MM.1S (cell line): ENCODE measurements around the gene CTSH.
"Not testable (repeated sequence)": the region's sequence is repeated elsewhere in the genome, so short reads cannot be mapped to it uniquely, and the experiment has no call there.

Experiments
- DNase-seq: peaks from one replicate; pipeline ENCODE4 v3.0.0-alpha.2; 2015
- H2AFZ ChIP-seq: fragments of 300-600 bp; sonication (generic); 2 replicates; pipeline ENCODE4 v1.6.0; 2016; ENCODE audit warnings: antibody characterized with exemption, low read length
- H3F3A ChIP-seq: fragments of 300-600 bp; sonication (generic); 2 replicates; pipeline ENCODE4 v1.6.1; 2016; ENCODE audit warnings: mild to moderate bottlenecking, antibody characterized with exemption, low read length, moderate library complexity, mixed read lengths; ENCODE audit not compliant: insufficient read depth
- H3K27ac ChIP-seq: fragments of 300-600 bp; sonication (generic); 2 replicates; pipeline ENCODE4 v1.5.1; 2016; ENCODE audit warnings: mild to moderate bottlenecking, low read length
- H3K27me3 ChIP-seq: fragments of 300-600 bp; sonication (generic); replicated peaks from 2 replicates; pipeline ENCODE4 v1.6.0; 2016; ENCODE audit warnings: low read length; ENCODE audit not compliant: insufficient read depth
- H3K36me3 ChIP-seq: fragments of 300-600 bp; sonication (generic); replicated peaks from 2 replicates; pipeline ENCODE4 v1.6.1; 2016; ENCODE audit warnings: mild to moderate bottlenecking, low read length, mixed read lengths; ENCODE audit not compliant: insufficient read depth
- H3K4me1 ChIP-seq: fragments of 300-600 bp; sonication (generic); 2 replicates; pipeline ENCODE4 v1.6.1; 2016; ENCODE audit warnings: low read length, mixed read lengths
- H3K4me2 ChIP-seq: fragments of 300-600 bp; sonication (generic); 2 replicates; pipeline ENCODE4 v1.6.0; 2016; ENCODE audit warnings: low read depth, low read length
- H3K4me3 ChIP-seq: fragments of 300-600 bp; sonication (generic); 2 replicates; pipeline ENCODE4 v1.5.1; 2016; ENCODE audit warnings: low read length, mixed read lengths
- H3K79me2 ChIP-seq: fragments of 300-600 bp; sonication (generic); 2 replicates; pipeline ENCODE4 v1.6.1; 2016; ENCODE audit warnings: mixed run types, low read length, mixed read lengths
- H3K9ac ChIP-seq: fragments of 300-600 bp; sonication (generic); 2 replicates; pipeline ENCODE4 v1.6.1; 2016; ENCODE audit warnings: low read length, mixed read lengths
- H3K9me2 ChIP-seq: fragments of 300-600 bp; sonication (generic); replicated peaks from 2 replicates; pipeline ENCODE4 v1.6.1; 2016; ENCODE audit warnings: mild to moderate bottlenecking, low read length, mixed read lengths; ENCODE audit not compliant: insufficient read depth
- H3K9me3 ChIP-seq: fragments of 300-600 bp; sonication (generic); replicated peaks from 2 replicates; pipeline ENCODE4 v1.6.1; 2016; ENCODE audit warnings: mild to moderate bottlenecking, low read length, mixed read lengths; ENCODE audit not compliant: insufficient read depth
- H4K20me1 ChIP-seq: fragments of 300-600 bp; sonication (generic); 2 replicates; pipeline ENCODE4 v1.6.1; 2016; ENCODE audit warnings: mild to moderate bottlenecking, low read length, moderate library complexity, mixed read lengths; ENCODE audit not compliant: insufficient read depth
- EZH2 ChIP-seq: fragments of 300-600 bp; sonication (generic); optimal IDR thresholded peaks from 2 replicates; pipeline ENCODE3; 2017; ENCODE audit warnings: low read depth, mild to moderate bottlenecking, antibody characterized with exemption, low read length, mixed read lengths
- EZH2phosphoT487 ChIP-seq: fragments of 300-600 bp; sonication (generic); IDR thresholded peaks from 2 replicates; pipeline ENCODE4 v1.6.1; 2018; ENCODE audit warnings: antibody characterized with exemption, low read length
- TF ChIP-seq, protein P1 (sequence below): fragments of 300-600 bp; sonication (generic); IDR thresholded peaks from 2 replicates; pipeline ENCODE4 v1.5.1; 2016; ENCODE audit warnings: antibody characterized with exemption, low read length, mixed read lengths

CTSH gene

DNA sequence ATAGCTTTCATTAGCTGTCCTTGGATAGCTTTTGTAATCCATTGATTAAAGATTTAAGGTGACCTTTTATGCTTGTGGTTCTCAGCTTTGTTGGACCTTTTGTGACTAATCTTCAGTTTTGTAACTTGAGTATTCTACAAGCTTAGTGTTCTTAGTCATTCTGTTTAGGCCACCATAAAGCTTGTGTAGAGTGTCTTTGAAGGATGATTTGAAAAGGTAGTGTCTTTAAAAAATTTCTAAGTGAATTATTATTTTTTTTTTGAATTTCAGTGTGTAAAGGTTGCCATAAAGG, 64.7 kb downstream of the CTSH start:
- H3K4me1 ChIP-seq, result peaks cover 13% of the 10 kb centered on the region
- H2AFZ ChIP-seq, result no peak overlapping the region
- H4K20me1 ChIP-seq, result peaks cover 88% of the 10 kb centered on the region
- H3F3A ChIP-seq, result no peaks in the 10 kb centered on the region
- DNase-seq, result no peak
- TF ChIP-seq, protein P1, sequence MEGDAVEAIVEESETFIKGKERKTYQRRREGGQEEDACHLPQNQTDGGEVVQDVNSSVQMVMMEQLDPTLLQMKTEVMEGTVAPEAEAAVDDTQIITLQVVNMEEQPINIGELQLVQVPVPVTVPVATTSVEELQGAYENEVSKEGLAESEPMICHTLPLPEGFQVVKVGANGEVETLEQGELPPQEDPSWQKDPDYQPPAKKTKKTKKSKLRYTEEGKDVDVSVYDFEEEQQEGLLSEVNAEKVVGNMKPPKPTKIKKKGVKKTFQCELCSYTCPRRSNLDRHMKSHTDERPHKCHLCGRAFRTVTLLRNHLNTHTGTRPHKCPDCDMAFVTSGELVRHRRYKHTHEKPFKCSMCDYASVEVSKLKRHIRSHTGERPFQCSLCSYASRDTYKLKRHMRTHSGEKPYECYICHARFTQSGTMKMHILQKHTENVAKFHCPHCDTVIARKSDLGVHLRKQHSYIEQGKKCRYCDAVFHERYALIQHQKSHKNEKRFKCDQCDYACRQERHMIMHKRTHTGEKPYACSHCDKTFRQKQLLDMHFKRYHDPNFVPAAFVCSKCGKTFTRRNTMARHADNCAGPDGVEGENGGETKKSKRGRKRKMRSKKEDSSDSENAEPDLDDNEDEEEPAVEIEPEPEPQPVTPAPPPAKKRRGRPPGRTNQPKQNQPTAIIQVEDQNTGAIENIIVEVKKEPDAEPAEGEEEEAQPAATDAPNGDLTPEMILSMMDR, result no peak
- TF ChIP-seq EZH2 (no peak), EZH2phosphoT487 (no peak)
- H3K36me3 ChIP-seq, result peaks cover 19% of the 10 kb centered on the region
- H3K9me2 ChIP-seq, result no peaks in the 10 kb centered on the region
- no peak overlapping the region for H3K4me2 ChIP-seq
- H3K79me2 ChIP-seq, result peaks cover 100% of the 10 kb centered on the region
- H3K9ac ChIP-seq, result no peak overlapping the region
- no peaks in the 10 kb centered on the region for H3K9me3 ChIP-seq
- H3K4me3 ChIP-seq, result no peak overlapping the region
- H3K27me3 ChIP-seq, result no peaks in the 10 kb centered on the region
- H3K27ac ChIP-seq, result no peak overlapping the region

DNA sequence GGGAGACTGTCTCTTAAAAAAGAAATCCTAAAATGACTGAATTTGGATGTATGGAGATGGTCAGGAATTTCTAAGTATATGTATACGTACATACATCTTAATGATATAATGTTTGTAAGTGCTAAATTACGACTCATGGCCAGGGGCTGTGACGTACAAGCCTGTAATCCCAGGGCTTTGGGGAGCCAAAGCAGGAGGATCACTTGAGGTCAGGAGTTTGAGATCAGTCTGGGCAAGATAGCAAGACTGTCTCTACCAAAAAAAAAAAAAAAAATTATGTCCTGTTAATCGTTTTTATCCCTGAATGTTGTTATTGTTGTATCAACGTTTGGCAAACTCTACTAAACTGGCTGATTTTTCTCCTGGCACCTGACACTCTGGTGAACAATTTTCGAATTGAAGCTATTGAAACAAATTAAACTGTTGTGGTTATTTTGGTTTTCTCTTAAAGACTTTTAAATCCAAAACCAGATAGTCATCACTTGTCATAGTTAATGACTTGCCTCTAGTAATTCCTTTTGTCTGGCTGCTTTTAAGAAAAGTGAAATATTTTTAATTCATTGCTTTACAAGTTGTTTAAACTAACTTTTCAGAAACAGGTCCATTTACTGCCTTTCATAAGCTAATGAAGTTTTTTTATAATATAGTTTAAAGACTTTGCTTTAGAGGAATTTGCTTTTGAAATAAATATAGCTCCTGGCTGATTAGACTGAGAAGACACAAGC, 65.2 kb downstream of the CTSH start:
- no peaks in the 10 kb centered on the region for H3K9me3 ChIP-seq
- H2AFZ ChIP-seq, result no peak overlapping the region
- no peaks in the 10 kb centered on the region for H3K9me2 ChIP-seq
- DNase-seq, result no peak
- H3K4me3 ChIP-seq, result no peak overlapping the region
- H3K36me3 ChIP-seq, result peaks cover 19% of the 10 kb centered on the region
- H3K4me2 ChIP-seq, result no peak overlapping the region
- H3K27me3 ChIP-seq, result no peaks in the 10 kb centered on the region
- peaks cover 88% of the 10 kb centered on the region for H4K20me1 ChIP-seq
- TF ChIP-seq, protein P1, result no peak
- H3K79me2 ChIP-seq, result peaks cover 100% of the 10 kb centered on the region
- H3K27ac ChIP-seq, result no peak overlapping the region
- H3K4me1 ChIP-seq, result peaks cover 13% of the 10 kb centered on the region
- H3F3A ChIP-seq, result no peaks in the 10 kb centered on the region
- no peak overlapping the region for H3K9ac ChIP-seq

DNA sequence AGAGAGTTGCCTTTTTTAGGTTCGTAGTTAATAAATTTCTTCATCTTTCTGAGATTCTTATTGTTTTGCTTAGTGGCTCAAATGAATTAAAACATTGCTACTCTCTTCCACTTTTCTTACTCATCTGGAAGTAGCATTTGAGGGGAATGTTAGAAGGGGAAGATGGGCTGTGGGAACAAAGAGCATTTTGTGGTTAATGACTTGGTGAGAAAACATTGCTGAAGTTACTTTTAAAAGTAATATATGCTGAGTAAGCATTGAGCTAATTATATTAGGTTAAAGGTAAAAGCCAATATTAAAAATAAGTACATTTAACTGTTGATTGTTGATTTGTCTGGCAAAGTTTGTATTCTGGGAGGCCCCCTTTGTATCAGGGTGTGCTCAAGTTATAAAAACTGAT, 66.5 kb downstream of the CTSH start:
- no peak overlapping the region for H3K9ac ChIP-seq
- H3F3A ChIP-seq, result peaks cover 7% of the 10 kb centered on the region; the same call in 1 of the 2 replicates
- no peak for DNase-seq
- peaks cover 15% of the 10 kb centered on the region for H3K36me3 ChIP-seq
- H2AFZ ChIP-seq, result no peak overlapping the region
- peaks cover 100% of the 10 kb centered on the region for H3K79me2 ChIP-seq
- TF ChIP-seq, protein P1, result no peak
- TF ChIP-seq EZH2phosphoT487 (no peak), EZH2 (no peak)
- H3K4me1 ChIP-seq, result peaks cover 13% of the 10 kb centered on the region
- no peaks in the 10 kb centered on the region for H3K9me2 ChIP-seq
- peak overlapping the region; percentile 17; the same call in 1 of the 2 replicates for H3K4me2 ChIP-seq
- H4K20me1 ChIP-seq, result peaks cover 93% of the 10 kb centered on the region
- no peaks in the 10 kb centered on the region for H3K27me3 ChIP-seq
- H3K4me3 ChIP-seq, result no peak overlapping the region
- H3K9me3 ChIP-seq, result no peaks in the 10 kb centered on the region
- H3K27ac ChIP-seq, result no peak overlapping the region

DNA sequence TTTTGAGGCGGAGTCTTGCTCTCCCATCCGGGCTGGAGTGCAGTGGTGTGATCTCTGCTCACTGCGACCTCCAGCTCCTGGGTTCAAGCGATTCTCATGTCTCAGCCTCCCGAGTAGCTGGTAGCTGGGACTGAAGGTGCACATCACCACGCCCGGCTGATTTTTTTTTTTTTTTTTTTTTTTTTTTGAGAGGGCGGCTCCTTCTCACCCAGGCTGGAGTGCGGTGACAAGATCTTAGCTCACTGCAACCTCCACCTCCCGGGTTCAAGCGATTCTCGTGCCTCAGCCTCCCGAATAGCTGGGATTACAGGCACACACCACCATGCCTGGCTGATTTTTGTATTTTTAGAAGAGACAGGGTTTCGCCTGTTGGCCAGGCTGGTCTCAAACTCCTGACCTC, 67.9 kb downstream of the CTSH start:
- H3K4me2 ChIP-seq, result peak overlapping the region; percentile 17; the same call in 1 of the 2 replicates
- H3K9ac ChIP-seq, H3K27ac ChIP-seq, H3K4me3 ChIP-seq, H3K27me3 ChIP-seq, H3K9me3 ChIP-seq, H2AFZ ChIP-seq, H3K9me2 ChIP-seq, DNase-seq: not testable (repeated sequence)
- peaks cover 10% of the 10 kb centered on the region for H3K36me3 ChIP-seq
- peaks cover 83% of the 10 kb centered on the region for H4K20me1 ChIP-seq
- H3K79me2 ChIP-seq, result peaks cover 92% of the 10 kb centered on the region
- peaks cover 12% of the 10 kb centered on the region for H3F3A ChIP-seq
- peaks cover 17% of the 10 kb centered on the region for H3K4me1 ChIP-seq
